GM19099 (cell line): ENCODE measurements around the gene SH3BP5L.
A peak's percentile ranks its signal among the peaks of the same experiment; 100 is the strongest.

Experiments used
- POLR2A ChIP-seq: IDR thresholded peaks from 3 replicates; pipeline ENCODE4 v1.6.1; 2011; ENCODE audit warnings: low read depth; ENCODE audit not compliant: insufficient read length; ENCODE audit errors: extremely low read depth

SH3BP5L gene

DNA sequence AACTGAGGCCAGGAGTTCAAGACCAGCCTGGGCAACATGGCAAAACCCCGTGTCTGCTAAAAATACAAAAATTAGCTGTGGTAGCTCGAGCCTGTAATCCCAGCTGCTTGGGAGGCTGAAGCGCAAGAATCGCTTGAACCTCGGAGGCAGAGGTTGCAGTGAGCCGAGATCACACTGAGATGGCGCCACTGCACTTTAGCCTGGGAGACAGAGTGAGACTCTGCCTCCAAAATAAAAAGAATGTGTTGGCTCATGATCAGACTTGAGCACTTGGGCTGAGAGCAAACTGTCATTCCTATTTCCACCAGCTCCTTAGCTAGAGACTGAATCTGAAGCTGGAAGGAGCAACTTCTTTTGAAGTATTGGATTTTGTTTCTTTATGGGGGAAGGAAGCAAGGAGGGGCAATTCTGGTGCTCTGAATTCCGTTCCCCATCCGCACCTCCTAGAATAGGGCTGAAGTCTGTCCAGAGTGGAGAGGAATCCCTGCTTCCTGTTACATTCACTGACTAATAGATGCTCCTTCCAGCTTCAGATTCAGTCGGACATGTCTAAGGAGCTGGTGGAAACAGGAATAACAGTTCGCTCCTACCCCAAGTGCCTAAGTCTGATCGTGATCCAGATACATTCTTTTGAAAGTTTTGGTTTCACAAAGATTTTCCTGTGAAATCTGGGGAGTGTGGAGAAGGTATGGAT, 16.1 kb upstream of the SH3BP5L start:
- TF ChIP-seq POLR2A, result no peak

DNA sequence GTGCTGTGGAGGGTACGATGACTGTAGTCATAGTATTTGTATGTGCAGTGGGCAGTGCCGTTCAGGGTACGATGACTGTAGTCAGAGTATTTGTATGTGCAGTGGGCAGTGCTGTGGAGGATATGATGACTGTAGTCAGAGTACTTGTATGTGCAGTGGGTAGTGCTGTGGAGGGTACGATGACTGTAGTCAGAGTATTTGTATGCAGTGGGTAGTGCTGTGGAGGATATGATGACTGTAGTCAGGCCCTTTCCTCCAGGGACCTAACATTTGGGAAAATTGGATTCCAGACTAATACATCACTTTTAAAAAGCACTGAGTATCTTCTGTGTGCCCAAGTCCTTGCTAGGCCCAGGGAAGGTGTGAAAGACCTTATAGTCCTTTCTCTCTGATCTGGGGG, 15.2 kb upstream of the SH3BP5L start:
- no peak for TF ChIP-seq POLR2A

DNA sequence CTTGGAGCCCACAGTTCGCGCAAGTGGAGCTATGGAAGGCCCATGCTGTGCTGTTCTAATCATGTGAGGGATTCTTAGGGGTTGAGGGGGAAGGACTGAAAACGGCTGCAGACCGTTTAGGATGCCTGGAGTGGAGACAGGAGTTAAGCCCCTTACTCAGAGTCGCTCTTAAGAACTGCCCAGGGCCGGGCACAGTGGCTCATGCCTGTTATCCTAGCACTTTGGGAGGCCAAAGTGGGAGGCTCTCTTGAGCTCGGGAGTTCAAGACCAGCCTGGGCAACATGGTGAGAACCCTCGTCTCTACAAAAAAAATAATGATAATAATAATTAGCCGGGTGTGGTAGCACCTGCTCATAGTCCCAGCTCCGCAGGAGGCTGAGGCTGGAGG, 13.4 kb upstream of the SH3BP5L start:
- no peak for TF ChIP-seq POLR2A

DNA sequence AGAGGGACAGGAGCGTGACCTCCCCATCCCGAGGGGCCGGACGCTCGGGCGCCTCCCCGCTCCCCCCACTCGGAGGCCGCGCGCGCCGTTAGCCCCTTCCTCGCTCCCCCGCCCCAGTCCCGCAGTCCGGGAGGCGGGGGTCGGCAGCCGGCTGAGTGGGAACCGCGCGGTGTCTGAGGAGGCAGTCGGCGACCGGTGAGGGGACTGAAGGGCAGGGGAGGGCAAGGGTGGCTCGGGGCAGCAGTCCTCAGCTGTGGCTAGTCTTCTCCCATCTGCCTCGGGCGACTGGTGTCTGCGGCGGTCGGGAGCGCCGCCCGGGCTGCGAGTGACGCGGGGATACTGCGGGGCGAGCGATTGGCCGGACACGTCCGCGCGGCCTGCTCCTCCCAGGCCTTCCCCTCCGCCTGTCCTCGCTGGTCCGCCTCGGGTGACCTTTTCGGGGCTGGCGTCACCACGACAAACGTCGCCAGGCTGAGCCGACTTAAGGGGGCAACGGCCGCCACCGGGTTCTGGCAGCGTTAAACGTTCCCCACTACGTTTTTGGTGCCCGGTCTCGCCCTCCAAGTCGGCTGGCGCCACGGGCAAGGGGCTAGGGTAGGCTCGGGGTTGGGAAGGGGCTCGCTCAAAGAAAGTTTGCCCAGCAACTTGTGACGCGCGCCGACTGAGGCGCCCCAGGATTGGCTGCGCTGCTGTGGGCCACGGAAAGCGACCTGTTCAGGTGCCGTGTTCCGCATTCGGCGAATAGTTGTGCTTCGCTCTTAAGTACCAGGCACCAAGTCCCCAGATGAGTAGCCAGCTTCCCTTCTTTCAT, 12.8 kb upstream of the SH3BP5L start:
- peak; percentile 81 for TF ChIP-seq POLR2A

DNA sequence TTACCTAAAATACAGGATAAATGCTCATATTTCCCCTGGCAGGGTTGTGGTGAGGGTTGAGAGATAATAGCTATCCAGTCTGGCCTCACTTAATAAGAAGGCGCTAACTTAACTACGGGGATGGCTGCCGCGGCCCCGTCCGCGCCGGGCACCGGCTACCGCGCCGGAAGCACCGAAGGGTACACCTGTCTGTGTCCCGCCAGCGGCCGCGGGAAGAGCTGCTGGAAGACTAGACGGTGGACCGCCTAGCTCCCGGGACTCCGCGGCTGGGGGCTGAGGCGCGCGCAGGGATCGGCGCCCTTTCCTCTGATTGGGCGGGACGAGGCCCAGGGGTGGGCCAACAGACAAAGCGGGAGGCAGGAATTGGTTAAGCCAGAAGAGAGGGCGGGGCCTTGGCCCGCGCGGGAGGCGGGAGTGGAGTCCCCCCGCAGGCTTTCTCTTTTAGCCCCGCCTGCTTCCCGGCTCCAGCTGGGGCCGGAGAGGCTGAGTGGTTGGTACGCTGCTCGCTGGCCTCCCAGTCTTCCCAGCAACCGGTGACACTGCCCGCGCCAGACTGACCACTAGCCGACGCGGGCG, 12.2 kb upstream of the SH3BP5L start, which contains the start of gene ZNF672:
Gene ZNF672, plus strand, starts transcription at position 444 of the 576 bp plus-strand sequence. CDS start 9,051 bp downstream, outside the sequence.
- peak; percentile 88 for TF ChIP-seq POLR2A

DNA sequence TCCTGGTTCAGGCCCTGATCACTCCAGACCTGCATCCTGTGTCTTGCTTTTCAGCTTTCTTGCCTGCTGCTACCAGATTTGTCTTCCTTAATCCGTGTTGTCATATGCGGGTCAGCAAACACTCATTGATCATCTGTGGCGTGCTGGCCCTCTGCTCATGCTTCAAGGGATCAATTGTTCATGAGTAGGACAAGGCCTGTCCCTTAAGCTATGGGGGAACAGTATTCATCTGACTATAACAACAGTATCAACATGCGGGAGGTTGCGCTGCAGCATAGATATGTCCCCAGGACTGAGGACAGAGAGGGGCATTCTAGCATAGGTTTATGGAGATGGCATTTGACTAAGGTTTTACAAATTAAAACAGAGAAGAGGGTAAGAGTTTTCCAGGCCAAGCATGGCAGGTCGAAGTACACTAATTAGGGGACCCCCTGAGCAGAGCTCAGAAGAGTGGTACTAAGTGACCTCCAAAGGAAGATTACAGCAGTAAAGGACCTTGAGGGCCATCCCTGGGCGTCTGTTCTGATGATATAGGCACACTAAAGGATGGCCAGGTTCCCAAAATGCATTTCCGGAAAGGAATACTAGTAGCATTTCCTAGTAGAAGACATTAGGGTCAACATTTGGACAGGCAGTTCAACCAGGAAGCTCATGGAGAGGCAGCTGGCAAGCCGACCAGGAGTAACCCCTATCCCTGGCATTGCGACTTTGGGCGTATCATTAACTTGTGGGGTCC, 11.5 kb upstream of the SH3BP5L start:
- no peak for TF ChIP-seq POLR2A

DNA sequence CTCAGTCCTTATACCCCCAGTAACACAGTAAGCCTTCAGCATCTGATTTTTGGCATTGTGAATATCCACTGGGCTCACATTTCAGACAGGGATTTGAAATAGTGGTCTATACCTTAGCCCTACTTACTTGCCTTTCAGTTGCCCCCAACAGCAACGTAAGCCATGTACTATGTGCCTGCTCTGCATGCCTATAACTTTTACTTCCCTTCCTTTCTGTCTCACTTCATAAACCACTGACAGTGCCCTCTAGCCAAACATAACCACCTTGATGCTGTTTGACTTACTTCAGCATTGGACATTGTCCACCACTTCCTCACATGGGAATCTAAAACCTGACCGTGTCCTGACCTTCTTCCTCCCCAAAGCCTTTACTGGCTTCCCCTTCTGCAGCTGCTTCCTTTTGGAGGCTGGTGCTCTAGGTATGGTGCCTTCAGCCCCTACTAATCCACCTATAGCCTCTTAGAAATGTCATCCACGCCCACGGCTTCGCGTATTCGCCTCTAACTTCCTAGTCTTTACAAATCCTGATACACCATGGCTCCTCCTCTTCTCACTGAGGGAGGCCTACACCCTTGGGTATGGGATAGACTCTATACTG, 8.7 kb upstream of the SH3BP5L start:
- TF ChIP-seq POLR2A, result no peak

DNA sequence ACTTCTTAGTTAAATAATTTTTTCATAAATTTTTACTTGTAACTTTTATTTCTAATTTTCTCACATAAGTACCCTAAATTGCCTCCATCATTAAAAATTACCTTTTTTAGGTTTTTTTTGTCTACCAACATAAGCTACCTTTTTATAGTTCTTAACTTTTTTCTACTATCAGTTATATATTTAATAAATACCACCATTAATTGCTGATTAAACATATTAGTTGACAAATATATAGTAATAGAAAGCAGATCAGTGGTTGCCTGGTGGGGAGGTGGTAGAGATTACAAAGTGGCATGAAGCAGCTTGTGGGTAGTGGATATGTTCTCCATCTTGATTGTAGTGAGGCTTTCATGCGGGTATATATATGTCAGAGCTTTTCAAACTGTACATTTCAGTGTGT, 6.1 kb upstream of the SH3BP5L start:
- TF ChIP-seq POLR2A, result no peak

DNA sequence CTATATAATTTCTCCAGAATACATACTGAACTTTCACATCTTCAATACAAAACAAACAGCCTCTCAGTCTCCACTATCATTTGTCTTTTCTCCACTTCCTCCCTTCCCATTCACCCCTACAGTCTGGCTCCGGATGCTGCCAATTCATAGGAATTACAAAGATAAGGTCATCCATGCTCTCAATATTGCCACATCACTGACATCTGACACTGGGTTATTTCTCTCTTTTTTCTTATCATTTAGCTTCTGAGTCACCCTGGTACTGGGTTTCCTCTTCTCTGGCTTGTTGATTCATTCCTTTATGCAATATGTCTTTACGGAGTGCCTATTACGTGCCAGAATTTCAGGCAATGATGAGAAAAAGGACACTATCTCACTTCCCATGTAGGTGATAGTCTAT, 3.1 kb upstream of the SH3BP5L start:
- TF ChIP-seq POLR2A, result no peak

DNA sequence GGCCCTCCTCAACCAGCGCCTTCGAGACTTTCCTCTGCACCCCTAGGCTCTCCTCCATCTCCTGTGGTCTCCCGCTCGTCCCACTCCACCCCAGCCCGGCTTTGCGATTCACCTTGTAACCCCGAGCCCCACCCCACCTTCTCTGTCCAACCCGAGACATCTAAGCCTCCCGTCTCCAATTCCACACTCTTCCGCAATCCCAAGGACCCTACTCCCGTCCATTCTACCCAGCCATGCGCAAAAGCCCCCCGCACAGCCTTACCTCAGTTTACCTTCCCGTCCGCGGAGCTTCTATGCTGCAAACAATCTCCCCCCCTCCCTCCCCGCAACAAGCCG, 174 bp downstream of the SH3BP5L start:
- TF ChIP-seq POLR2A, result peak; percentile 37

DNA sequence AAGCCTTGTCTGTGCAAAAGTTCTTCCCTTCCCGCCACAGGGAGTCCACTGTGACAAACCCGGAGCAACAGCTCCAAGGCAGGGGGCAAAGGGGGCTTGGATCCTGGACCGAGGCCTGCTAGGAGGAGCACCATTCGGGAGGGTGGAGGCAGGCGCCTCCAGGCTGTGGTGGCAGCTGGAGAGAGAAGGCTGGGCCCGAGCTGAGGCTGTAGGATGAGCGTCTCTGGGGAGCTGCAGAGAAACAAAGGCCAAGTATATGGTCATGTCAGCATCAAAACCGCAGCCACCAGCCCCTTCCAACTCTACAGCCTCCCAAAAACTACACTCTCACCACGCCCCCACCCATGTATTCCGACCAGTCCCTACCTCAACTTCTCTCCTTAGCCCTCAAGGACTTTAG, 579 bp downstream of the SH3BP5L start:
- TF ChIP-seq POLR2A, result no peak

DNA sequence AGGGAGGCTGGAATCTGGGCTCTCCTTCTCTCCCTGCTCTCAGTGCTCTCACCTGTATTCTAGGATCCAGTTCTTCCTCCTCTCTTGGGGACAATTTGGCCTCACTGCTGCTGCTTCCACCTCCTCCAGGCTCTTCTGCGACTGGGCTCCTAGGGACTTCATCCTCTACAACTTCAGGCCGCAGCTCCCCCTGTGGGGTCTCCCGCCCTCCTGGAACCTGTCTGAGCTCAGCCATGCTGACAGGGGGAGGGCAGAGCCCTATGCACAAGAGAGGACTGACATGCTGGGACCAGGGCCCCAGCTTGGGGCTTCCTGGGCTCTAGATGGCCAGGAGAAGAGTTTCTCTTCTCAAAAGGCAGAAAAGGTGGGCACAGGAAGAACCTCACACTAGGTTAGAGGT, 1.0 kb downstream of the SH3BP5L start:
- TF ChIP-seq POLR2A, result no peak

DNA sequence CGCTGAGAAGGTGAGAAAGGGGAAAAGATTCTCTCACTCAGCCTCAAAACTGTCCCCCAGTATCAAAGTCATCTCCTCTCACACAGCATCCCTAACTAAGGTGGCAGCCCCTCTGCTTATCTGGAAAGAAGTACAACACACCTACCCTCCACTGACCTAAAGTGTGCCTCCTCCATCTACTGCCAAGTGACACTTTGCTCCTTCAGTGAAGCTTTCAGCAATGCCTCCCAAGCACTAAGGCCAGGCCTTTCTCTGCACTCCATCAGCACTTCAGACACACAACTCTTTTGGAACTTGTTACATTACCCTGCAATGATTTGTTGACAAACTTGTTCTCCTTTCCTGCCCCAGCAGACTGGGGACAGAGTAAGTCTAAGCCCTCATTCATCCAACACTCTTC, 1.4 kb downstream of the SH3BP5L start:
- TF ChIP-seq POLR2A, result no peak

DNA sequence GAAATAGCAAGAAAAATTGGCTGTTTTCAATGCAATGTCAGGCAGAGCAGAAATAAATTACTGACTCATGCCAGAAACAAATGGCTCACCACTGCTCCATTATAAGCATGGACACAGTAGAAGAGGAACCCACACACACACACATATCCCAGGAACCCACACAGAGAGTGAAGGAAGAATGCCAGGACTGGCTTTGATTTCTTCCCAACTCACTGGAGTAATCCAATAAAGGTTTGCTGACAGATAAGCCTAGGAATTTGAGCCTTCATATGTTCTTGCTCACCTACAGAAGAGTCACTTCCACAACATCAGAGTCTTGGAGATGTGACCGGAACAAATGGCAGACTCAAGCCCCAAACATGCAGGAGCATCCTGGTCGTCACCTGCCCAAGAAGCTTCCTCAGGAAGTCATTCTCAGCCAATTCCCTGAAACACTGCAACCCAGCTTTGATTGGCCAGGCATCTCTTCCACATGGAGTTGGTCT, 2.2 kb downstream of the SH3BP5L start:
- no peak for TF ChIP-seq POLR2A
